WTC11 (cell line): ENCODE data around the gene PRRC2B.

Experiments
- ATF3 ChIP-seq: sonication (generic); formaldehyde crosslinking; conservative IDR thresholded peaks from 2 replicates; pipeline ENCODE4 v1.8.1; 2022; ENCODE audit warnings: mild to moderate bottlenecking, missing genetic modification reagents
- CTCF ChIP-seq: fragments of 200-600 bp; IDR thresholded peaks from 2 replicates; pipeline ENCODE4 v1.8.0; 2022; ENCODE audit warnings: antibody characterized with exemption
- E2F1 ChIP-seq: sonication (generic); formaldehyde crosslinking; IDR thresholded peaks from 2 replicates; pipeline ENCODE4 v1.8.0; 2022; ENCODE audit warnings: mild to moderate bottlenecking, missing genetic modification reagents
- FOXP1 ChIP-seq: sonication (generic); formaldehyde crosslinking; IDR thresholded peaks from 2 replicates; pipeline ENCODE4 v1.8.0; 2022; ENCODE audit warnings: missing genetic modification reagents, mild to moderate bottlenecking, moderate library complexity, borderline replicate concordance
- GABPB1 ChIP-seq: sonication (generic); formaldehyde crosslinking; IDR thresholded peaks from 2 replicates; pipeline ENCODE4 v1.8.1; 2023; ENCODE audit warnings: mild to moderate bottlenecking, missing genetic modification reagents
- NR3C1 ChIP-seq: sonication (generic); formaldehyde crosslinking; conservative IDR thresholded peaks from 2 replicates; pipeline ENCODE4 v1.8.1; 2023; ENCODE audit warnings: low read depth, mild to moderate bottlenecking, missing genetic modification reagents
- TEAD4 ChIP-seq: sonication (generic); formaldehyde crosslinking; IDR thresholded peaks from 2 replicates; pipeline ENCODE4 v1.8.0; 2022; ENCODE audit warnings: mild to moderate bottlenecking, missing genetic modification reagents
- USF1 ChIP-seq: sonication (generic); formaldehyde crosslinking; IDR thresholded peaks from 2 replicates; pipeline ENCODE4 v1.8.0; 2022; ENCODE audit warnings: mild to moderate bottlenecking, missing genetic modification reagents
- ZNF317 ChIP-seq: sonication (generic); formaldehyde crosslinking; IDR thresholded peaks from 2 replicates; pipeline ENCODE4 v1.8.1; 2023; ENCODE audit warnings: low read depth, mild to moderate bottlenecking, moderate library complexity, missing genetic modification reagents, borderline replicate concordance

- peak; percentile 92 for TF ChIP-seq ZNF317 (CRISPR knock-in tag)
- no peak for TF ChIP-seq CTCF
- TF ChIP-seq E2F1 (CRISPR knock-in tag), result no peak
- TF ChIP-seq TEAD4, result no peak
- TF ChIP-seq GABPB1 (CRISPR knock-in tag), result no peak
- no peak for TF ChIP-seq ATF3 (CRISPR knock-in tag)
- no peak for TF ChIP-seq NR3C1
- no peak for TF ChIP-seq FOXP1 (CRISPR knock-in tag)
- TF ChIP-seq USF1, result peak; percentile 92
Observed at GRCh38 chr9:131436865-131437271, 43.0 kb downstream of the PRRC2B start.
